Astrocyte of the cerebellum (primary cell): ENCODE data around the gene RNGTT.

Experiments
- DNase-seq: peaks from one replicate; pipeline ENCODE4 v3.0.0-alpha.2; 2011; ENCODE audit warnings: low read depth
- H3K4me3 ChIP-seq: 2 replicates; pipeline ENCODE4 v1.5.1; 2011; ENCODE audit warnings: mild to moderate bottlenecking, low read depth, low read length, moderate library complexity
- CTCF ChIP-seq: IDR thresholded peaks from 2 replicates; pipeline ENCODE4 v1.5.1; 2012; ENCODE audit warnings: low read length, low read depth, moderate library complexity, mild to moderate bottlenecking; ENCODE audit errors: missing control alignments
- in situ Hi-C: cut with HindIII; loops from 2 replicates; pipeline ENCODE4 v1.10.0; 2017; ENCODE audit warnings: low sequenced_read_pairs

Gene RNGTT

DNA sequence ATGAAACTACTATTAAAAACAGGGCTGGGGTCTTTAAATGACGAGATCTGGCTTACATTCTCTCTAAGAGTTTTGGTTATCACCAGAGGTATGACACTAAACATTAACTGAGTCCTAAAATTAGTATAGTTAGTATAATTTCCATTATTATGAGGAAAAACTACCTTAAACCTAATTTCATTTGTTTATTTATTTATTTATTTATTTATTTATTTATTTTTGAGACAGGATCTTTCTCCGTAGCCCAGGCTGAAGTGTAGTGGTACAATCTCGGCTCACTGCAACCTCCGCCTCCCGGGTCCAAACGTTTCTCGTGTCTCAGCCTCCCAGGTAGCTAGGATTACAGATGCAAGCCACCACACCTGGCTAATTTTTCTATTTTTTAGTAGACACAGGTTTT, 85.5 kb downstream of the RNGTT start:
- TF ChIP-seq CTCF = no peak
- no peak for DNase-seq
- in situ Hi-C loops = no loop called here
- H3K4me3 ChIP-seq = no peak overlapping the region

DNA sequence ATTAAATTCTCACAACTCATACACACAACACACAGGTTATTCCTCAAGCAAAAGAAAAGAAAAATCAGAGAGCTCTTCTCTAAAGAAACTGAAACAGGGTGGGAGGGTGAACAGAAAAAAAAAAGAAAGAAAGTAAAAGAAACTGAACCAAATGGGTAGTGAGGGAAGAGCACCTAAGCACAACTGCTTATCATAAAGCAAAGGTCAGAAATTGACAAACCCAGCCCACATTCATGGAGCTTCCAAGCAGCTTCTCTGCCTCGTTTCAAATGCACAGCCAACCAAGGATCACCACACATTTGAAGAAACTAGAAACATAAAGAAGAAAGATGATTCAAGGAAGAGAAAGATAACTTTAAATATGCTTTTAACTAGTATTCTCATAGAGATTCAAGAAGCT, 90.5 kb downstream of the RNGTT start:
- no peak for DNase-seq
- no peak for TF ChIP-seq CTCF
- in situ Hi-C loops = no loop called here
- H3K4me3 ChIP-seq = no peak overlapping the region

GRCh38 chr6:88871498-88871897, 91.9 kb downstream of the RNGTT start:
- DNase-seq = no peak
- H3K4me3 ChIP-seq = no peak overlapping the region
- in situ Hi-C loops = no loop called here
- no peak for TF ChIP-seq CTCF

DNA sequence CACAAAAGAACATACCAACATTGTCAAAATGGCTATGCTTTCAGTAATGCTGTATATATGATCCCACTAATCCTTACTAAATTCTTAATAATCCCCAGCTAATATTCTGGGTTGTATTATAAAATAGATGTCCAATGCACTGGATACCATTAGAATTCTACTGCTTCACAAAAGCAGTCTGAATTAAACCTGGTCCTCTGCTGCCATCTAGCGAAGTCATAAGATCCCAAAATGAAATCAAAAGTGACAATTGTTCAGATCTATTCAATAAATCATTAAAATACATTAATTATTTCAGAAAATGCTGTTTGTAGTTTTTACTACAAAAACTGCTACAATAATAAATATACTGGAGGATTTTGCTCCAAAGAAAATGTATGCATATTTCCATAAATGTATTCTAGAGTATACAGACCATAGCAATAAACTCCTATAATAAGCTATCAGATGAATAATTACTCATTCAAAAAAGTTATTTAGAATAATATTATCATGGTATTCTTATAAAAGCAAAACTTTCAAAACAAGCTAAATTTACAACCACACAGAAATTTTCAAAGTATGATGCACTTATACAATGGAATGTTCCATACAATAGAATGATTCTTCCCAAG, 92.6 kb downstream of the RNGTT start:
- no peak overlapping the region for H3K4me3 ChIP-seq
- in situ Hi-C loops = no loop called here
- peak; percentile 49 for TF ChIP-seq CTCF
- DNase-seq = peak; percentile 59

GRCh38 chr6:88869263-88870020, 94.0 kb downstream of the RNGTT start:
- in situ Hi-C loops = no loop called here
- DNase-seq = no peak
- no peak for TF ChIP-seq CTCF
- no peak overlapping the region for H3K4me3 ChIP-seq

DNA sequence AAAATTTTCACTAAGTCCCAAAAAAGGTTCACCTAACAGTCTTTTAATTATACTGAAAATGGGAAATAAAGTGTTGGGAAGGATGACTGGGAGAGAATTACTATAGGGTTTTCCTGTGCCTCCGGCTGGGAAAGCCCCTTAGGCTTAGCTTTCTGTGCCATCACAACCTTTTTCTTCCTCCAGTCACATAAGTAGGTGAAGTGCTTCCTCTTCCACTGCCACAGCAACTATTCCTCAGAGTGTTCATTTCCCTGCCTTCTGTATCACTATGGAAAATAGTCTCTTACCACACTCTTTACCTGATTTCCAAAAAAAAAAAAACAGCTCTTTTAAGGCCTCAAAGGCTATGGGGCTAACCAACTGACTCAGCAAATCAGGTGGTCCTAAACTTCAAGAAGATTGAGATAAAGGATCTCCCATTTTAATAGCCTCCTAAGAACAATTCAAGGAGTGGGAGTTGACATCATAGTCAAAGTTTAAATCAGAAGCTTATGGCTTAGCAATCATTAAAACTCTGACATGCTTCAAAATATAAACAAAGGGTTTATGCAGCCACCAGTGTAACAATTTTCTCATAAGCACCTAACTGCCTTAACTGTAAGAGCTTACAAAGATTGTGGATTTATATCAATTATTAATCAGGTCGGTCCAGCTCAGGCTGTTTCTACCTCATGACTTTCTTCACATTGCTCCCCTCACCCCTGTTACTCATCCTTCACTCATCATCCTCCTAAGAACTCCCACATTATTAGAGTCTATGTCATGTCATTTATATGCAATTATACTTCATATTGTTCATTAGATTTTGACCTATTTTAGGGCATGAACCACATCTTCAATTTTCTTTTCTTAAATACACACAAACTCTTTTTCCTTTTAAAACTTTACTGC, 95.3 kb downstream of the RNGTT start:
- in situ Hi-C loops = no loop called here
- no peak for TF ChIP-seq CTCF
- no peak for DNase-seq

More for the DNA sequence above, 95.3 kb downstream of the RNGTT start:
- no peak overlapping the region for H3K4me3 ChIP-seq
